Neural progenitor cell (in vitro differentiated cells): ENCODE data around the gene NEUROD6. TPM values are rescaled to one million over a fixed set of nuclear protein-coding genes. Genes with fewer than 3 reads are reported as not detected.

Source experiments
- DNase-seq: peaks from one replicate; pipeline ENCODE4 v3.0.0-alpha.2; 2016; ENCODE audit warnings: low spot score
- H2AFZ ChIP-seq: fragments of 200-600 bp; sonication (generic); replicated peaks from 2 replicates; pipeline ENCODE4 v1.6.1; 2016; ENCODE audit warnings: antibody characterized with exemption
- H3F3A ChIP-seq: fragments of 200-600 bp; sonication (generic); 2 replicates; pipeline ENCODE4 v1.6.1; 2016; ENCODE audit warnings: antibody characterized with exemption, low read depth
- H3K27ac ChIP-seq: fragments of 200-600 bp; sonication (generic); 2 replicates; pipeline ENCODE4 v1.5.1; 2016; ENCODE audit warnings: mild to moderate bottlenecking
- H3K27me3 ChIP-seq: fragments of 200-600 bp; sonication (generic); 2 replicates; pipeline ENCODE4 v1.6.1; 2016; ENCODE audit warnings: mild to moderate bottlenecking, moderate library complexity
- H3K36me3 ChIP-seq: fragments of 200-600 bp; sonication (generic); 2 replicates; pipeline ENCODE4 v1.5.1; 2016
- H3K4me1 ChIP-seq: fragments of 200-600 bp; sonication (generic); 2 replicates; pipeline ENCODE4 v1.6.1; 2016; ENCODE audit warnings: mixed run types
- H3K4me2 ChIP-seq: fragments of 200-600 bp; sonication (generic); 2 replicates; pipeline ENCODE4 v1.6.1; 2016
- H3K4me3 ChIP-seq: fragments of 200-600 bp; sonication (generic); 2 replicates; pipeline ENCODE4 v1.5.1; 2016
- H3K79me2 ChIP-seq: fragments of 200-600 bp; sonication (generic); 2 replicates; pipeline ENCODE4 v1.6.1; 2016; ENCODE audit warnings: low read depth
- H3K9ac ChIP-seq: fragments of 200-600 bp; sonication (generic); 2 replicates; pipeline ENCODE4 v1.6.1; 2016
- H3K9me3 ChIP-seq: fragments of 200-600 bp; sonication (generic); 2 replicates; pipeline ENCODE4 v1.5.1; 2016; ENCODE audit warnings: low read depth
- H4K20me1 ChIP-seq: fragments of 200-600 bp; sonication (generic); 2 replicates; pipeline ENCODE4 v1.6.1; 2016; ENCODE audit warnings: low read depth
- H3K27ac Mint-ChIP-seq: 3 replicates; pipeline ENCODE4 v1.8.0; 2021; ENCODE audit warnings: mixed read lengths
- H3K27me3 Mint-ChIP-seq: 2 replicates; pipeline ENCODE4 v1.8.0; 2022; ENCODE audit warnings: low read depth, mild to moderate bottlenecking, inconsistent platforms, moderate library complexity, mixed read lengths; ENCODE audit not compliant: insufficient read depth
- H3K36me3 Mint-ChIP-seq: 3 replicates; pipeline ENCODE4 v1.8.0; 2021; ENCODE audit warnings: mixed read lengths
- H3K4me1 Mint-ChIP-seq: 3 replicates; pipeline ENCODE4 v1.8.0; 2021; ENCODE audit warnings: mixed read lengths
- H3K4me3 Mint-ChIP-seq: 3 replicates; pipeline ENCODE4 v1.8.0; 2021; ENCODE audit warnings: mild to moderate bottlenecking, moderate library complexity, mixed read lengths
- H3K9me3 Mint-ChIP-seq: 3 replicates; pipeline ENCODE4 v1.8.0; 2020; ENCODE audit warnings: mixed read lengths
- EZH2 ChIP-seq: fragments of 200-600 bp; sonication (generic); IDR thresholded peaks from 2 replicates; pipeline ENCODE4 v1.6.1; 2017; ENCODE audit warnings: antibody characterized with exemption, mild to moderate bottlenecking, moderate library complexity
- EZH2phosphoT487 ChIP-seq: fragments of 200-600 bp; sonication (generic); IDR thresholded peaks from 2 replicates; pipeline ENCODE4 v1.6.1; 2017; ENCODE audit warnings: antibody characterized with exemption
- total RNA-seq: library from RNA; depleted of rRNA; stranded (reverse); fragments of >200 nt; gene quantifications from 2 replicates; pipeline ENCODE4 v1.2.3, GENCODE V29; 2015; ENCODE audit warnings: low replicate concordance
- TF ChIP-seq, protein P1 (sequence below): fragments of 200-600 bp; sonication (generic); IDR thresholded peaks from 2 replicates; pipeline ENCODE4 v1.5.1; 2017; ENCODE audit warnings: antibody characterized with exemption, mild to moderate bottlenecking

Gene NEUROD6
- total RNA-seq, 1 donor from 2014 or later, result not detected

DNA sequence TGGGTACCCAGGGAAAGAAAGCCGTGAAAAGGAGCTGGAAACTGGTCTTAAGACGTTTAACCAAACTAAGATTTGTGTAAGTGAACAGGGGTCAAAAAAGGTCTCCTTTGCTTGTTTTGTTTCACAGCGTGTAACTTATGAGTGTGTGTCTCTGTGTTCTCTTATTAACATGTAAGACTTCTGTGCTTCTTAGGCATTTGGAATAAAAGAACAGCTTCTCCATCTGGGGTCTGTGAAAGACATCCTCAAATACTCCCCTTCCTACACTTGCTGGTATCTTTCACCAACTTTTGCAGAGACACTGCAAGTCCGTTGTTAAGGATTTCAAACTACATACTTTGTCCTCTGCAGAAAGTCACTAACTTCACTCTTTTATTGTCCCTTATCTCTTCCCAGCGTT, 615 bp upstream of the NEUROD6 start:
- no peak overlapping the region for H2AFZ ChIP-seq
- H4K20me1 ChIP-seq, result no peaks in the 10 kb centered on the region
- peaks cover 5% of the 10 kb centered on the region for H3K27me3 Mint-ChIP-seq
- H3K36me3 Mint-ChIP-seq, result no peaks in the 10 kb centered on the region
- H3K79me2 ChIP-seq, result no peaks in the 10 kb centered on the region
- H3K4me3 ChIP-seq, result no peak overlapping the region
- TF ChIP-seq, protein P1, sequence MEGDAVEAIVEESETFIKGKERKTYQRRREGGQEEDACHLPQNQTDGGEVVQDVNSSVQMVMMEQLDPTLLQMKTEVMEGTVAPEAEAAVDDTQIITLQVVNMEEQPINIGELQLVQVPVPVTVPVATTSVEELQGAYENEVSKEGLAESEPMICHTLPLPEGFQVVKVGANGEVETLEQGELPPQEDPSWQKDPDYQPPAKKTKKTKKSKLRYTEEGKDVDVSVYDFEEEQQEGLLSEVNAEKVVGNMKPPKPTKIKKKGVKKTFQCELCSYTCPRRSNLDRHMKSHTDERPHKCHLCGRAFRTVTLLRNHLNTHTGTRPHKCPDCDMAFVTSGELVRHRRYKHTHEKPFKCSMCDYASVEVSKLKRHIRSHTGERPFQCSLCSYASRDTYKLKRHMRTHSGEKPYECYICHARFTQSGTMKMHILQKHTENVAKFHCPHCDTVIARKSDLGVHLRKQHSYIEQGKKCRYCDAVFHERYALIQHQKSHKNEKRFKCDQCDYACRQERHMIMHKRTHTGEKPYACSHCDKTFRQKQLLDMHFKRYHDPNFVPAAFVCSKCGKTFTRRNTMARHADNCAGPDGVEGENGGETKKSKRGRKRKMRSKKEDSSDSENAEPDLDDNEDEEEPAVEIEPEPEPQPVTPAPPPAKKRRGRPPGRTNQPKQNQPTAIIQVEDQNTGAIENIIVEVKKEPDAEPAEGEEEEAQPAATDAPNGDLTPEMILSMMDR, result no peak
- TF ChIP-seq EZH2 (no peak), EZH2phosphoT487 (no peak)
- H3K27me3 ChIP-seq, result peaks cover 45% of the 10 kb centered on the region
- DNase-seq, result no peak
- H3K4me3 Mint-ChIP-seq, result no peak overlapping the region
- no peaks in the 10 kb centered on the region for H3K9me3 ChIP-seq
- H3K27ac ChIP-seq, result no peak overlapping the region
- H3K4me2 ChIP-seq, result no peak overlapping the region
- H3K9me3 Mint-ChIP-seq, result no peaks in the 10 kb centered on the region
- no peaks in the 10 kb centered on the region for H3K4me1 ChIP-seq
- H3K36me3 ChIP-seq, result no peaks in the 10 kb centered on the region
- H3K9ac ChIP-seq, result no peak overlapping the region
- H3F3A ChIP-seq, result no peaks in the 10 kb centered on the region
- no peak overlapping the region for H3K27ac Mint-ChIP-seq
- peaks cover 5% of the 10 kb centered on the region for H3K4me1 Mint-ChIP-seq

GRCh38 chr7:31340051-31340450, 475 bp downstream of the NEUROD6 start:
- no peak overlapping the region for H2AFZ ChIP-seq
- Mint-ChIP-seq H3K4me3 (no peak overlapping the region), H3K27me3 (peaks cover 7% of the 10 kb centered on the region), H3K9me3 (no peaks in the 10 kb centered on the region), H3K27ac (no peak overlapping the region), H3K36me3 (no peaks in the 10 kb centered on the region), H3K4me1 (peaks cover 5% of the 10 kb centered on the region)
- no peaks in the 10 kb centered on the region for H3K9me3 ChIP-seq
- H4K20me1 ChIP-seq, result no peaks in the 10 kb centered on the region
- DNase-seq, result no peak
- no peak overlapping the region for H3K4me3 ChIP-seq
- no peaks in the 10 kb centered on the region for H3F3A ChIP-seq
- peaks cover 56% of the 10 kb centered on the region for H3K27me3 ChIP-seq
- H3K79me2 ChIP-seq, result no peaks in the 10 kb centered on the region
- H3K4me1 ChIP-seq, result no peaks in the 10 kb centered on the region
- no peak overlapping the region for H3K4me2 ChIP-seq
- no peak for TF ChIP-seq EZH2
- TF ChIP-seq, protein P1, result no peak
- no peak for TF ChIP-seq EZH2phosphoT487
- H3K9ac ChIP-seq, result no peak overlapping the region
- H3K36me3 ChIP-seq, result no peaks in the 10 kb centered on the region
- H3K27ac ChIP-seq, result no peak overlapping the region

DNA sequence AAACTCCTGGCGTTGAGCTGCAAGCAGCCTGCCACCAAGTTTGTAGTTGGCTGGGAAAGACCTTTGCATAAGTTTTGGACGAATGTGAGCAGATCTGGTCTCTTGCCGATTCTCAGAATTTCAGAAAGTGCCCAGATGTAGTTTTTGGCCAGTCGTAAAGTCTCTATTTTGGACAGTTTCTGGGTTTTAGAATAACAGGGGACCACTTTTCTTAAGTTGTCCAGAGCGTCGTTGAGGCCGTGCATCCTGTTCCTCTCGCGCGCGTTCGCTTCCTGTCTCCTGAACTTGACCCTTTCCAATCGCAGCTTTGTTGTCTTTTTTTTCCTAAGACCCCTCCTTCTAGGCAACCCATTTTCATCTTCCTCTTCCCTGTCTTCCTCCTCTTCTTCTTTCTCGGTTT, 1.8 kb downstream of the NEUROD6 start:
- Histone ChIP-seq H3K4me1 (no peaks in the 10 kb centered on the region), H3K4me2 (no peak overlapping the region), H3K9me3 (no peaks in the 10 kb centered on the region), H2AFZ (no peak overlapping the region), H3K4me3 (no peak overlapping the region), H3F3A (no peaks in the 10 kb centered on the region), H3K79me2 (no peaks in the 10 kb centered on the region), H4K20me1 (no peaks in the 10 kb centered on the region), H3K27ac (no peak overlapping the region), H3K9ac (no peak overlapping the region), H3K27me3 (peaks cover 69% of the 10 kb centered on the region), H3K36me3 (no peaks in the 10 kb centered on the region)
- H3K9me3 Mint-ChIP-seq, result no peaks in the 10 kb centered on the region
- DNase-seq, result no peak
- H3K36me3 Mint-ChIP-seq, result no peaks in the 10 kb centered on the region
- no peak overlapping the region for H3K4me3 Mint-ChIP-seq
- peaks cover 5% of the 10 kb centered on the region for H3K4me1 Mint-ChIP-seq
- TF ChIP-seq, protein P1, result no peak
- TF ChIP-seq EZH2, result no peak
- no peak for TF ChIP-seq EZH2phosphoT487
- H3K27ac Mint-ChIP-seq, result no peak overlapping the region
- H3K27me3 Mint-ChIP-seq, result peaks cover 9% of the 10 kb centered on the region
